ENCODE data around the gene CRYBG2.

CRYBG2 gene

GRCh38 chr1:26290882-26291261 lies 63.1 kb downstream of the CRYBG2 start:
- no peaks in the 10 kb centered on the region for H4K20me1 ChIP-seq
- peaks cover 80% of the 10 kb centered on the region for H3K4me1 ChIP-seq
- peak overlapping the region; percentile 98 for H3K27ac ChIP-seq
- H3K4me3 ChIP-seq: 0 out of 2 replicates have a peak overlapping the region, but pooled peaks have one; percentile 4
- H3K9ac ChIP-seq: peak overlapping the region; percentile 88
- TF ChIP-seq Cebpa-rat (IDR thresholded peaks at IDR 0.05): no peak
- no peaks in the 10 kb centered on the region for H3K9me3 ChIP-seq
- no peaks in the 10 kb centered on the region for H3K27me3 ChIP-seq
- H3K4me2 ChIP-seq: peak overlapping the region; percentile 96
- H3K36me3 ChIP-seq: no peaks in the 10 kb centered on the region

DNA sequence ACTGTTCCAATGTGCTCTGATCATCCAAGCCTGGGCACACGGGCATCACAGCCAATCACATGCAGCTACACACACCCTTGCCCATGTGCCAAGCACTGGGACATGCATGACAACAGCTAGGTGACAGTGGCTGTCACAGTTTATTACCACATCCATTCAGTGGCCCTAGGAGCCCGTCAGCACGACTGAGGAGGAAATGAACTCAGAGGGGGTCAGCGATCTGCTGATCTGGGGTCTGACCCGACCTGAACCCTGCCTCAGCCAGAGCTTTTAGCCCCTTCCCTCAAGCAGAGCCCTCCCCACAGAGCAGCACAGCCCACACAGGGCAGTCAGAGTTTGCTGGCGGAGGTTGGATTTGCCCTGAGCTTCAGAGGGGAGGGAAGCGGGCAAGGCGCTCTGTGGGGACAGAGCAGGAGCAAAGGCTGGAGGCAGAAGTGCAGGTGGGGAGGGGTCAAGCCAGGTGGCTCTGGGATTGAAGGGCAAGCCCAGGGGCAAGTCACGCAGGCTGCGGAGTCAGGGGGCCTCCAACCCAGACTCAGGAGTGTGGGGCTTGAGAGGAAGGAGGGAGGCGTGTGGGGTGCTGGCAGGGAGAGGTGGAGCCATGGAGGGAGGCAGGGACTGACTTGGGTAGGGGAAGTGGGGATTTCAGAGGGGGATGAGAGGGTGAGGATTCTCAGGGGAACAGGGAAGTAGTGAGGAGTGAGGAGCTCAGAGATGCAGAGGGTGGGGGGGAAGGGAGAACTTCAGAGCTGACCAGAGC lies 63.6 kb downstream of the CRYBG2 start:
- Histone ChIP-seq H3K4me1 (peaks cover 86% of the 10 kb centered on the region), H3K4me3 (peak overlapping the region; percentile 36; the same call in 1 of the 2 replicates), H3K4me2 (peak overlapping the region; percentile 96)

GRCh38 chr1:26289158-26290059 lies 64.5 kb downstream of the CRYBG2 start:
- Histone ChIP-seq H4K20me1 (no peaks in the 10 kb centered on the region), H3K27me3 (no peaks in the 10 kb centered on the region), H3K27ac (peak overlapping the region; percentile 98), H3K36me3 (no peaks in the 10 kb centered on the region), H3K4me1 (peaks cover 95% of the 10 kb centered on the region), H3K4me2 (peak overlapping the region; percentile 96), H3K4me3 (peak overlapping the region; percentile 36), H3K9me3 (no peaks in the 10 kb centered on the region), H3K9ac (peak overlapping the region; percentile 88)
- no peak for TF ChIP-seq Cebpa-rat (IDR thresholded peaks at IDR 0.05)

More for the DNA sequence above, 63.6 kb downstream of the CRYBG2 start:
- H4K20me1 ChIP-seq: no peaks in the 10 kb centered on the region
- H3K9ac ChIP-seq: peak overlapping the region; percentile 88
- no peaks in the 10 kb centered on the region for H3K9me3 ChIP-seq
- peak overlapping the region; percentile 98 for H3K27ac ChIP-seq
- H3K27me3 ChIP-seq: no peaks in the 10 kb centered on the region
- no peaks in the 10 kb centered on the region for H3K36me3 ChIP-seq
- no peak for TF ChIP-seq Cebpa-rat (IDR thresholded peaks at IDR 0.05)

DNA sequence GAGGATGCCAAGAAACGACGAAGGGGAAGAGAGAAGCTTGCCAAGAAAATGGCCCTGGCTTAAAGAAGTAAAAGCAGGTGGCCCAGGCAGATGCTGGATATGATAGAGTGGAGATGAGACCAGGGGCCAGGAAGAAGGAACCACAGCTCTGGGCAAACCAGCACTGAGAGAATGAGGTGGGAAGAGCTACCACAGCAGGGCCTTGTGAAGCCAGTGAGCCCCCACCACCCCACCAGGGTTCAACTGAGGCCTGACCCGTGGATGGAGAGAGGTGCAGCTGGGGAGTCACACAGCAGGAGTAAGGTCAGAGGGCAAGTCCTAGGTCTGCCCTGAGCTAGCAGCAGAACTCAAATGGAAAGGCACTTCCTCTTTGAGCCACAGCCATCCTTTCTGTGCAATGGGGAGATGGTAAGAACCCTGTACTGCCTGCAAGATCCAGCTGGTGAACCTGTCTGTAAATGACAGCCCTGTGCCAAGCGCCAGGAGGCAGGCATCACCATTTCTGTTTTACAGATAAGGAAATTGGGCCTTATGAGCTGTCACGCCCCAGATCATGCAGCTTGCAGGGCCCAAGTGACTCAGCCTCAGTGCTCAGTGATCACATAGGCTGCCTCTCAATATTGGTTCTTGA lies 65.5 kb downstream of the CRYBG2 start:
- Histone ChIP-seq H3K27ac (peak overlapping the region; percentile 98), H3K9me3 (no peaks in the 10 kb centered on the region), H3K27me3 (no peaks in the 10 kb centered on the region), H3K4me2 (peak overlapping the region; percentile 96), H3K4me3 (peak overlapping the region; percentile 40), H4K20me1 (0 out of 2 replicates have a peak, but pooled peaks cover under 1% of the 10 kb centered on the region), H3K36me3 (peaks cover 7% of the 10 kb centered on the region; the same call in 1 of the 2 replicates), H3K4me1 (peaks cover 99% of the 10 kb centered on the region), H3K9ac (peak overlapping the region; percentile 88)
- TF ChIP-seq Cebpa-rat (IDR thresholded peaks at IDR 0.05): no peak

GRCh38 chr1:26287811-26288210 lies 66.1 kb downstream of the CRYBG2 start:
- no peak for TF ChIP-seq Cebpa-rat (IDR thresholded peaks at IDR 0.05)
- Histone ChIP-seq H4K20me1 (0 out of 2 replicates have a peak, but pooled peaks cover 6% of the 10 kb centered on the region), H3K4me1 (peaks cover 100% of the 10 kb centered on the region), H3K27me3 (no peaks in the 10 kb centered on the region), H3K27ac (peak overlapping the region; percentile 98), H3K9ac (peak overlapping the region; percentile 88), H3K36me3 (peaks cover 13% of the 10 kb centered on the region; the same call in 1 of the 2 replicates), H3K4me2 (peak overlapping the region; percentile 96), H3K4me3 (peak overlapping the region; percentile 40), H3K9me3 (no peaks in the 10 kb centered on the region)

DNA sequence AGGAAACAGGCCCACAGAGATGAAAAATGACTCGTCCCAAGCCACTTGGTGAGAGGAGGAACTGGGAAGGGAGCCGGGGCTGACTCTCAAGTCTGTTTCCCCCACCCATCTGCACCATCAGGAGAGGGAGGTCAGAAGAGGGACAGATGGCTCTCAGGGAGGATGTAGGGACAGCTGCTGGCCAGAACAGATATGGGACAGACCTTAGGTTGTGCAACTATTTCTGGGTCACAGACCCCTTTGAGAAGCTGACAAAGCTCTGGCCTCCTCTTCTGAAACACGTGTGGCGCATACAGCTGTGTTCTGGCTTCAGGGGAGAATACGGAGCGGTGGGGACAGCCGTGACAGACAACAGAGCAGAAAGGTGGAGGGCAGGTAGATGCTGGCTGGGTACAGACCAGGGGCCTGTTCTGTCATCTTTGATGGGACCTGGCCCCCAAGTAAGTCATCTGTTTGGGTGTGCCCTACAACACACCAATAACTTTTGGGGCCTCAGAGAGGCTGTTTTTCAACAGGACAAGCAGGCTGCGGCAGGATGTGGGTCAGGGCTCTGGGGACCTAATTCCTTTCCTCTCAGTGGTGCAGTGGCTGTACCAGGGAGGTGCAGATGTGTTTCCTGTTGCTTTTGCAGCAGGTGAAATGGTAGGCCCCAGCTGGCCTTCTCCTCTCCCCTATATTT lies 66.8 kb downstream of the CRYBG2 start:
- H4K20me1 ChIP-seq: 0 out of 2 replicates have a peak, but pooled peaks cover 13% of the 10 kb centered on the region
- H3K27me3 ChIP-seq: no peaks in the 10 kb centered on the region
- H3K9ac ChIP-seq: peak overlapping the region; percentile 88
- no peaks in the 10 kb centered on the region for H3K9me3 ChIP-seq
- peaks cover 20% of the 10 kb centered on the region; the same call in 1 of the 2 replicates for H3K36me3 ChIP-seq
- H3K4me1 ChIP-seq: peaks cover 100% of the 10 kb centered on the region
- TF ChIP-seq Cebpa-rat (IDR thresholded peaks at IDR 0.05): peak; percentile 89
- peak overlapping the region; percentile 96 for H3K4me2 ChIP-seq
- peak overlapping the region; percentile 40 for H3K4me3 ChIP-seq
- peak overlapping the region; percentile 98 for H3K27ac ChIP-seq

DNA sequence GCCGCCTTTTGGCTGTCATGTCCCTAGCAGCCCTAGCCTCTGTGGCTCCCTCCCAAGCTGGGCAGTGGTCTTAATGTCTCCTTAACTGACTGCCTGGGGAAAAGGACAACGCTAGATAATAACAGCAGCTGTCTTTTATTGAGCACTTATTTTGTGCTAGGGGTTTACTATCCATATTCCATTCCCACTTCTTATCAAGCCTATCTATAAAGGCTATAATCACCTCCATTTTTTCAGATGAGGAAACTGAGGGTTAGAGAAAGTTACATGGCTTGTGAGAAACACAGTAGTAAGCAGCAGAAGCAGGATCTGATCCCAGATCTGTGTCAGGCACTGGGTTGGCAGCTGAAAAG lies 67.9 kb downstream of the CRYBG2 start:
- peak overlapping the region; percentile 88 for H3K9ac ChIP-seq
- peak overlapping the region; percentile 98 for H3K27ac ChIP-seq
- H3K9me3 ChIP-seq: no peaks in the 10 kb centered on the region
- no peak for TF ChIP-seq Cebpa-rat (IDR thresholded peaks at IDR 0.05)
- peak overlapping the region; percentile 96 for H3K4me2 ChIP-seq
- peaks cover 22% of the 10 kb centered on the region for H4K20me1 ChIP-seq
- H3K27me3 ChIP-seq: no peaks in the 10 kb centered on the region
- H3K4me3 ChIP-seq: no peak overlapping the region
- peaks cover 30% of the 10 kb centered on the region for H3K36me3 ChIP-seq
- peaks cover 100% of the 10 kb centered on the region for H3K4me1 ChIP-seq

DNA sequence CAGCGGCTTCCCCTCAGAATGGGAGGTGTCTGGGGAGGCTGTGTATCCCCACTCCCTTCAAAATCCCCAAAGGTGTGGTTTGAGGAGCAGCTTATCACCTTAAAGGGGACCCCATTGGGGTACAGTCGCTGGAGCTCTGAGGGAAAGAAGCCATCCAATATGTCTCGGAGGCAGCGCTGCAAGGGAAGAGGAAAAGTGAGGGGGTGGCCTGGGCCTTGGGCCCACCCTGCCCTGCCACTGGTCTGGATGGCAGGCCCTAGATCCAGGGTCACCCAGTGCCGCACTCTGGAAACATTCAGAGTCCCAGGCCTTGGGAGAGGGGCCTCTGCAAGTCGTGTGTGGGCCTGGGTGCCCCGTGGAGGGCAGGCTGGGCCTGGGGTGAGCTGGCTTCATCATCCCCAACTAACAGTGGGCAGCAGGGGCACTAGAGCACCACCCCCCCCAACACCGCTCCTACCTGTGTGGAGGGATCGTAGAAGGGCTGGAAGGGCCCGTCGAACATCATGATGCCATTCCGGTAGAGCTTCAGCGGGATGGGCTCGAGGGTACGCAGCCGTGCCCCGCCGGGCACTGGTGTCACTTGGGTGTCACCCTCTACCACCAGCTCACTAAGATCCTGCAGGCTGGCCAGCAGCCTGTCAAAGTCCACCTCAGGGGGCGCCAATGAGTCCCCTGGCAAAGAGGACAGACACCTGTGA lies 68.4 kb downstream of the CRYBG2 start:
- Histone ChIP-seq H3K9me3 (no peaks in the 10 kb centered on the region), H3K27ac (peak overlapping the region; percentile 98), H4K20me1 (peaks cover 27% of the 10 kb centered on the region), H3K27me3 (no peaks in the 10 kb centered on the region), H3K4me3 (no peak overlapping the region), H3K4me1 (peaks cover 100% of the 10 kb centered on the region), H3K9ac (peak overlapping the region; percentile 88), H3K36me3 (peaks cover 32% of the 10 kb centered on the region), H3K4me2 (peak overlapping the region; percentile 96)
- TF ChIP-seq Cebpa-rat (IDR thresholded peaks at IDR 0.05): no peak

All from BLaER1 (cell line).